HCT116 (cell line): ENCODE results near the gene SH3GLB2.

Experiments
- CTCF ChIP-seq, 3 experiments: fragments of 200-600 bp in 1 of 3; sonication (generic) in 1 of 3; IDR thresholded peaks in 2 of 3; conservative IDR thresholded peaks in 1 of 3; 2 replicates each; pipeline ENCODE4 v1.5.1; 2012 to 2017; ENCODE audit warnings: low read depth in 2 of 3, low read length in 2 of 3, antibody characterized with exemption in 1 of 3, borderline replicate concordance in 1 of 3, control low read depth in 1 of 3, mild to moderate bottlenecking in 1 of 3, mixed read lengths in 1 of 3, mixed run types in 1 of 3, moderate library complexity in 1 of 3; ENCODE audit not compliant: insufficient read depth in 1 of 3
- SP1 ChIP-seq: IDR thresholded peaks from 2 replicates; pipeline ENCODE4 v1.6.1; 2012; ENCODE audit warnings: low read depth
- SRF ChIP-seq: IDR thresholded peaks from 2 replicates; pipeline ENCODE4 v1.6.1; 2012; ENCODE audit warnings: low read depth

DNA sequence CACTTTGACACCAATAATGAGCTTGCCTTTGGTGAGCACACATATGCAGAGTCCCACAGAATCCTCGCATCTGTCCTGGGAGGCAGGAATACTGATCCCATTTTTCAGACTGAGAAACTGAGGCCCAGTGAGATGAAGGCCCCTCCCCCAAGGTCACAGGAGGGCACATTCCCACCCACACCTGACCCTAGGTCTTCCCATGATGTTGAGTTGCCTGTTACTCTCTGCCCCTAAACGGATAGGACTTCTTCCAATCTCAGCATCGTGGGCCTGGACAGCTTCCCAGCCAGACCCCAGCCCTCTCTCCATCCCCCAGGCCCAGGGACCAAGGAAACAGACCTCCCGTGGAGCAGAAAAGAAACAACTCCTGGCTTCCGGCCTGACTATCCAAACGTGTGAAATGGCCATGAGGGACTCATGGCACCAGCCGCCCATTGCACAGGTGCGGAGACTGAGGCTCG is 877 bp downstream of the SH3GLB2 start:
- TF ChIP-seq SRF (no peak), SP1 (no peak), CTCF (IDR thresholded peaks at IDR 0.05 in 2 of 3, conservative IDR thresholded peaks at IDR 0.05 in 1 of 3; ENCODE audit: borderline replicate concordance in 1 of 3, insufficient read depth in 1 of 3, low read depth in 2 of 3, low read length in 2 of 3) (no peak)
